VCaP (cell line): ENCODE results near the gene MYO7B.

Source experiments
- H3K27ac ChIP-seq: fragments of 450-650 bp; 2 replicates; pipeline ENCODE4 v1.5.1; 2017
- TF ChIP-seq, protein P1 (sequence below): fragments of 450-650 bp; conservative IDR thresholded peaks from 2 replicates; pipeline ENCODE4 v1.5.1; 2017; ENCODE audit warnings: mild to moderate bottlenecking, moderate library complexity

MYO7B gene

DNA sequence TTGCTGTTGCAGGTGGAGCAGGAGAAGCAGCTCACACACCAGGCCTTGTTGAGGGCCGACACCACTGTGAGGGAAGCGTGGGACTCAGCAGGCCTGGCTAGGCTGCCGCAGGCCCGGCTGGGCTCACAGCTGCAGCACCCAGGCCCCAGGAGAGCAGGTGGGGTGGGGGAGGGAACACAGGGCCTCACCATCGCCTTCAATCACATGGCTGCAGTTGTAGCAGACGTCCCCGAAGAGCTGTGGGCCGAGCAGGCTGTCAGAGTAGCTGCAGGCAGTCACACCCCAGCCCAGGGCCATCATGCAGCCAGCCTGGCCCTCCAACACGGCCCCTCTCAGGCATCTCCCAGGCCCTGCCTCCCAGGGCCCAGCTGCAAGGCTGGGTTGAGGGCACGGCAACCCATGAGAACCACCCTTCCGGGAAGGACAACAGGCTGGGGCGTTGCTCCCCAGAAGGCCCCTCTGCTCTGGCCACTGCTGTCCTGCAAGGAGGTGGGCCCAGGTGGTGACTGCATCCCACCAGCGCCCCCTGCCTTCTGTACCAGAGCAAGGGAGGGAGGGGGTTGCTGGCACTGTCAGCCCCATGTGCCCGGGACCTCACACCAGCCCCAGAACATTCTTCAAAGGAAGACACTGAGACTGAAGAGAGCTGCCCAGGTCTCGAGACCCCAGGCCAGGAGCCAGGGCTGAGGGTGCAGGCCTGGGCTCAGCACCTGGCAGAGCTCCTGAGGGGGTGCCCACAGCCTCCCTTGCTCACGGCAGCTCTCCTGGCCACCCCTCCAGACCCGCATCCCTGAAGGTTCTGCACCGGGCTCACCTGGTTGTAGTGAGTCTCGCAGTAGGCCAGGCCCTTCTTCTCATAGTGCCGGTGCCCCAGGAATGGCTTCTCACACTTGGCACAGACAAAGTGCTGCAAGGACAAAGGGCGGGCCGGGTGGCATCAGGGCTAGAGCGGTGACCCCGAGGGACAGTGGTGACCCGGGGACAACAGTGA lies 104.9 kb downstream of the MYO7B start:
- H3K27ac ChIP-seq = no peak overlapping the region
- TF ChIP-seq, protein P1, sequence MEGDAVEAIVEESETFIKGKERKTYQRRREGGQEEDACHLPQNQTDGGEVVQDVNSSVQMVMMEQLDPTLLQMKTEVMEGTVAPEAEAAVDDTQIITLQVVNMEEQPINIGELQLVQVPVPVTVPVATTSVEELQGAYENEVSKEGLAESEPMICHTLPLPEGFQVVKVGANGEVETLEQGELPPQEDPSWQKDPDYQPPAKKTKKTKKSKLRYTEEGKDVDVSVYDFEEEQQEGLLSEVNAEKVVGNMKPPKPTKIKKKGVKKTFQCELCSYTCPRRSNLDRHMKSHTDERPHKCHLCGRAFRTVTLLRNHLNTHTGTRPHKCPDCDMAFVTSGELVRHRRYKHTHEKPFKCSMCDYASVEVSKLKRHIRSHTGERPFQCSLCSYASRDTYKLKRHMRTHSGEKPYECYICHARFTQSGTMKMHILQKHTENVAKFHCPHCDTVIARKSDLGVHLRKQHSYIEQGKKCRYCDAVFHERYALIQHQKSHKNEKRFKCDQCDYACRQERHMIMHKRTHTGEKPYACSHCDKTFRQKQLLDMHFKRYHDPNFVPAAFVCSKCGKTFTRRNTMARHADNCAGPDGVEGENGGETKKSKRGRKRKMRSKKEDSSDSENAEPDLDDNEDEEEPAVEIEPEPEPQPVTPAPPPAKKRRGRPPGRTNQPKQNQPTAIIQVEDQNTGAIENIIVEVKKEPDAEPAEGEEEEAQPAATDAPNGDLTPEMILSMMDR = no peak

DNA sequence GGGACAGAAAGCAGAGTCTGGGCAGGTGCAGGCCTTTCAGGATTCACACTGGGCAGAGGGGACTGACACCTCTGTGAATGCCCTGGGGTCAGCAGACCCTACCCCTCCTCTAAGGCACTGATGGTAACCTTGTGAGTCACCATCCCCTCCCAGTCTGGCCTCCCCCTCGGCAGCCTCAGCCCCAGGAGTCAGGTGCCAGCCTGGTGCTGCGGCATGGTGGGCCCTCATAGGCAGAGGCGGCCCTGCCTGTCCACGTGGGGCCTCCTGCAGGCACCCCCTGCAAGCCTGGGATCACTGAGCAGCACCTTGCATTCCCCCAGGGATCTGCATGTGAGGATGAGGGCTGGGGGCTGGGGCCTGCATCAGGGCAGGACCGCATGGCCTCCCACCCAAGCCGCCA lies 105.7 kb downstream of the MYO7B start:
- no peak overlapping the region for H3K27ac ChIP-seq
- TF ChIP-seq, protein P1 = no peak

DNA sequence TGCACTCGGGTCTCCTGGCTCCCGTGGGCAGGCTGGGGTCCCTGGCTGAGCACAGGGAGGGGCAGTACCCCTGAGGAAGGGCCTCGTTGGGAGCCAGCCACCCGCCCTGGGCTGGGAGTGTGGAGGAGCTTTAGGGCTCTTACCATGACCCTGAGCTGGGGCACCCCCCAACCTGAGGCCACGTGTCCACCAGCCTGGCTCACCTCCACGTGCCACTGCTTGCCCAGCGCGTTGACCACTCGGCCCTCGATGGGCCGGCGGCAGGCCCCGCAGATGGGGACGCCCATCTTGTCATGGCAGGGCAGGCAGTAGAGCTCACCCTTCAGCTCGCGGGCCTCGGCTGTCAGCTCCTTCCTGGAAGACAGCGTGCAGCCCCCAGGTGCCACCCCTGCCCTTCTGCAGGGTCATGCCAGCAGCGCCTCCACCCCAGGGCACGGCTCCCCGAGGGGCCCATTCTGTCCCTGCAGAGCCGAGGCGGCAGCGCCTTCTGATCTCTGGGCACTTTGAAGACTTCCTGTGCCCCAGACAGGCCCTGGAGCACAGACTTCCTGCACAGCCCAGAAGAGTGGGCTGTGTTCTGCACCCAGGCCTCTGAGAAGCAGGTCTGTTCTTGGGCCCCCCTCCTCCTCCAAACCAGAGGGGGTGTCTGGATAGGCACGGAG lies 106.5 kb downstream of the MYO7B start:
- TF ChIP-seq, protein P1 = no peak
- no peak overlapping the region for H3K27ac ChIP-seq

DNA sequence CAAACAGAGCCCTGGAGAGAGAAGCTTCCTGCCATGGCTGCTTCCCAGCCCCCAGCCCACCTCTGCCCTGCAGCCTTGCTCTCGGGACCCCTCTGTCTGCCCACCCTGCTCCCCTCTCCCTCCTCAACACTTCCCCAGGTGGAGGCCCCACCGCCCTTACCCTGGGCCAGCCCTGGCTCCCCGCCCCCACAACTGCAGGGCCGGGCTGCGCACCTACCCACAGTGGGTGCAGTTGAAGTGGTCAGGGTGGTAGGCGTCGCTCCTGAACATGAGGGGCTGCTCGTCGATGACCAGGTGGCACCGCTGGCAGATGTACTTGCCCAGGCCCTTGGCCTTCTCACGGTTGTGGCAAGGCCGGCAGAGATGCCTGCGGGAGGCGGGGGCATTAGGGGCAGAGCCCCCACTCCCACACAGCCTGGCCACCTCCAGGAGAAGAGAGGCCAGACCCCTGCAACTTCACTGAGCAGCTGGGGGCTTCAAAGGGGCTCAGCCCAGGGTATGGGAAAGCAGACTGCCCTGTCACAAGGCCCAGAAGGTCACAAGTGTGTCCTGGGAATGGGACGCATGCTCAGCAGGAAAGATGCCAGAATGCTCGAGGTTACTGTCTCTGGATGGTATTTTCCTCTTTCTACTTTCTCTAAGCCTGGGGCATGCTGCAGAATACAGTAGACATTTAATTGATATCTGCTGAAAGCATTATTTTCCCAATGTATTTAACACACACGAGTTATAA lies 107.4 kb downstream of the MYO7B start:
- no peak overlapping the region for H3K27ac ChIP-seq
- TF ChIP-seq, protein P1 = no peak

DNA sequence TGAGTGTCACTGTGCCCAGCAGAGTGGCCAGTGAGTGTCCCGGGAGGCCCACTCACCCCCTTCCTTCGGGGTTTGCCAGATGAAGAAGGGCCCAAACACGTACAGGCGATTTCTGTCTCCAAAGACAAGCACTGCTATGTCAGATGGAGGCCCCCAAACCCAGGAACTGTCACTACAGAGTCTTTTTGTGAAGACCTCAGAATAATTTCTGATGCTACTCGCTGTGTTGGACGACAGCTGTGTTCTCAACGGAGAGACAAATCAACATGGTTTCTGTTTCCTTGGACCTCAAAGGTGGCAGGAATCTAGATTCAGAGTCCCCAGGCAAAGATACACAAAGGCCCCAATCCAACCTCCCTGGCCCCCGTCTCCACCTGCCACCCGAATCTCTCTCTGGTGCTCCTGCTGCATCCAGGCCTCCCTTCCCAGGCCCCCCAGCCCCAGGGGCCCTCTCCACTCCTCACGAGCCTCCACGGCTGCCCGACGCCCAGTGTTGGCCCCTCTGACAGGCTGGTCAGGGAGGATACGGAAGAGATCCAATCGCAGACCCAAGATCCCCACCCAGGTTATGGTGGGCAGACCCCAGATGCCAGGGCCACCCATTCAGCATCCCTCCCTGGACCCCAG lies 108.1 kb downstream of the MYO7B start:
- TF ChIP-seq, protein P1 = no peak
- H3K27ac ChIP-seq = no peak overlapping the region

DNA sequence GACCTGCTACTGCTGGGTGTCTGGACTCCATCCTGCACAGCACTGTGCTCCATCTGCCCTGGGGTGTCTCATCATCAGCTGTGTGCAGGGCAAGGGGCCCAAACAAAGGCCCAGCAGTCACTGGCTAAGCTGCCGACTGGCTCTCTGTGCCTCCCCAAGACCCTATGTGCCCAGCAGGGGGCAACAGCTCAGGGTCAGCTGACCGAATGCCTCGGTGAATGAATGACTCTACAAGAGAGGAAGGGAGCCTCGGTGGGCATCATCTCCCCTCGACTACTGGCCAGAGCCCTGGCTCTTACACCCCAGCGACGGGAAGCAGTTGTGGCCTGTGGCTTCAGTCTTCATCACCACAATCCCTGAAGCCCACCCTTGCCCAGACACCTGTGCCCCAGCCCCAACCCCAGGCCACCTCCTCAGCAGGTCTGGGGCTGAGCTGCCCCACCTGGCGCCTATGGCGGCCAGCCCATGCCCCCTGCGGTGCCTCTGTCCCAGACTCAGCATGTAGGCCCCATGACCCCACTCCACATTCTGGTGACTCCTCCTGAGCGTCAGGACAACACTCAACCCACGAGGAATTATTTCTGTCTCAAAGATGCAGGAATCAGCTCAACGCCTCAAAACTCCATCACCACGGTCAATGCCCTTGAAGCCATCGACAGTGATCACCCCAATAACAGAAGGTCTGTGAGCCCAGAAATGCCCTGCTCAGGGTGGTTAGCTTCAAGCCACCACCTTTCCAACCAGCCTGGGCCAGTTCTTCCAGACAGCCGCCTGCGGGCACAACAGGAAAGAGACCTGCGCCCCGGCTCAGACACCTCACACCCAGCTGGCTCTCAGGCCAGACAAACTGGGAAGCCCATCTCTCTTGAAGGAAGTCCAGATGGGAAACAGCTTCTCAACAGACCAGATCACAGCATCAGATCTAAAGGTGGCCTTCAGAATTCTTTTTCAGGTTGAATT lies 108.9 kb downstream of the MYO7B start:
- no peak overlapping the region for H3K27ac ChIP-seq
- TF ChIP-seq, protein P1 = no peak
